Panc1 (cell line): ENCODE results near the gene ZNF554. TPM values are rescaled to one million over a fixed set of nuclear protein-coding genes. Genes with fewer than 3 reads are reported as not detected.

ENCODE experiments used
- ATAC-seq: fragments of 200-7000 bp; cut with Tn5 transposase; 2 replicates; pipeline ENCODE4 v1.9.1; 2020; ENCODE audit warnings: mild to moderate bottlenecking, moderate library complexity
- BruUV-seq: library from RNA; stranded (reverse); fragments of 400-500 nt; replicated peaks from 2 replicates; lab custom pipeline; 2021; lab: Mats Ljungman, UMichigan
- CTCF ChIA-PET: fragments of 300-600 bp; sonication (Branson Sonifier 250); formaldehyde crosslinking; loops from one replicate; lab custom pipeline; 2022; ENCODE audit warnings: antibody characterized with exemption; lab: Charles Lee
- POLR2A ChIA-PET: fragments of 300-600 bp; sonication (Branson Sonifier 250); formaldehyde crosslinking; loops from one replicate; lab custom pipeline; 2022; ENCODE audit warnings: antibody characterized with exemption; lab: Charles Lee
- DNase-seq: peaks from one replicate; pipeline ENCODE4 v3.0.0-alpha.2; 2010; ENCODE audit warnings: low read depth, low spot score
- H3K27ac ChIP-seq: 2 replicates; pipeline ENCODE4 v1.5.1; 2011; ENCODE audit warnings: mild to moderate bottlenecking, low read length, inconsistent platforms
- H3K27me3 ChIP-seq: fragments of 200-500 bp; sonication (Bioruptor generic); 2 replicates; pipeline ENCODE4 v1.6.0; 2014; ENCODE audit warnings: low read length, inconsistent platforms; ENCODE audit not compliant: control insufficient read depth, insufficient read depth
- H3K36me3 ChIP-seq: fragments of 200-500 bp; sonication (Bioruptor generic); 2 replicates; pipeline ENCODE4 v1.5.1; 2014; ENCODE audit warnings: inconsistent platforms, mild to moderate bottlenecking, low read length, moderate library complexity; ENCODE audit not compliant: control insufficient read depth, insufficient read depth
- H3K4me1 ChIP-seq: 2 replicates; pipeline ENCODE4 v1.5.1; 2011; ENCODE audit warnings: inconsistent platforms, mild to moderate bottlenecking, low read length, moderate library complexity; ENCODE audit not compliant: control insufficient read depth, insufficient read depth
- H3K4me3 ChIP-seq, 2 experiments: 2 replicates each; pipeline ENCODE4 v1.5.1; 2011 to 2012; ENCODE audit warnings: low read depth in 2 of 2, low read length in 2 of 2, mild to moderate bottlenecking in 2 of 2, inconsistent platforms in 1 of 2, moderate library complexity in 1 of 2
- H3K9me3 ChIP-seq: fragments of 200-500 bp; sonication (Bioruptor generic); 2 replicates; pipeline ENCODE4 v1.5.1; 2014; ENCODE audit warnings: low read depth, mild to moderate bottlenecking, inconsistent platforms, low read length, moderate library complexity; ENCODE audit not compliant: control insufficient read depth, insufficient read depth
- POLR2AphosphoS5 ChIP-seq: IDR thresholded peaks from 2 replicates; pipeline ENCODE4 v1.6.1; 2012; ENCODE audit warnings: mild to moderate bottlenecking, low read depth, low read length, moderate library complexity
- SIN3A ChIP-seq: IDR thresholded peaks from 2 replicates; pipeline ENCODE4 v1.6.1; 2012; ENCODE audit warnings: low read depth, mild to moderate bottlenecking, low read length, moderate library complexity, borderline replicate concordance; ENCODE audit not compliant: insufficient read depth
- TCF7L2 ChIP-seq: IDR thresholded peaks from 2 replicates; pipeline ENCODE4 v1.6.1; 2011; ENCODE audit warnings: mild to moderate bottlenecking, low read depth, low read length, inconsistent platforms
- in situ Hi-C: cut with HindIII; loops from 2 replicates; pipeline ENCODE4 v1.10.0; 2016; ENCODE audit warnings: low sequenced_read_pairs, low pct_unique_long_range_greater_than_20kb
- intact Hi-C: fragments of 100-400 bp; cut with micrococcal nuclease; formaldehyde crosslinking; loops from one replicate; pipeline ENCODE4 v1.10.0; 2022; ENCODE audit not compliant: unreplicated experiment
- total RNA-seq: library from RNA; stranded (reverse); gene quantifications from one replicate; pipeline ENCODE4 v1.2.1, GENCODE V29; 2021; ENCODE audit not compliant: unreplicated experiment
- TF ChIP-seq, protein P1 (sequence below), 2 experiments: IDR thresholded peaks; 2 replicates each; pipeline ENCODE4 v1.6.1; 2011 to 2012; ENCODE audit warnings: low read depth in 2 of 2, control low read depth in 1 of 2, low read length in 1 of 2, mild to moderate bottlenecking in 1 of 2, moderate library complexity in 1 of 2; ENCODE audit not compliant: insufficient read depth in 1 of 2
- TF ChIP-seq, protein P2 (sequence below): fragments of 450-650 bp; IDR thresholded peaks from 2 replicates; pipeline ENCODE4 v1.5.1; 2017; ENCODE audit warnings: mild to moderate bottlenecking

Gene ZNF554
- total RNA-seq, 1 experiment from 2014 or later: 1.5 TPM

DNA sequence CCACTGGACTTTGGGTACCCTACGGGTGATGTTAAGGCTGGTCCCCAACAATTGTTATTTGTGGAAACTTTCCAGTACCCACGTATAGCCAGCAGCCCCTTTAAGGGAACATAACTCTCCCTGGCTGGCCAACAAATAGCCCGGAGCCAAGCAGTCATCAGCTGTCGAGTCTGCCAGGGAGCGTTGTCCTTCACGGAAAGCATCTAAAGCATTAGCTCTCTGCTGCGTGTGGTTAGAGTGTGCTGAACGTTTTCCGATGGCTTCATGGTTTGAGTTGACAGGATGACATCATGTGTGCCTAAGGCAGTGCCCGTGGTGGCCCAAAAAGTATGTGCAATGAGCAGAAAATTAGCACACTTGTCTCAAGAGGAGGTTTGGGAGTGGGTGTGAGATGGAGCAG lies 44.1 kb downstream of the ZNF554 start:
- Histone ChIP-seq H3K27ac (no peak overlapping the region), H3K9me3 (no peaks in the 10 kb centered on the region), H3K36me3 (no peaks in the 10 kb centered on the region), H3K4me1 (no peaks in the 10 kb centered on the region), H3K4me3 (no peak overlapping the region), H3K27me3 (no peaks in the 10 kb centered on the region)
- intact Hi-C loops: no loop called here
- no peak for DNase-seq
- no peak for ATAC-seq
- in situ Hi-C loops: no loop called here
- ChIA-PET CTCF (no interaction called here), POLR2A (interaction anchor here (0.6 kb wide), 1 partner anchor 153 kb away, joined by 5 read pairs; no protein-coding TSS in a partner anchor)
- TF ChIP-seq, protein P1, sequence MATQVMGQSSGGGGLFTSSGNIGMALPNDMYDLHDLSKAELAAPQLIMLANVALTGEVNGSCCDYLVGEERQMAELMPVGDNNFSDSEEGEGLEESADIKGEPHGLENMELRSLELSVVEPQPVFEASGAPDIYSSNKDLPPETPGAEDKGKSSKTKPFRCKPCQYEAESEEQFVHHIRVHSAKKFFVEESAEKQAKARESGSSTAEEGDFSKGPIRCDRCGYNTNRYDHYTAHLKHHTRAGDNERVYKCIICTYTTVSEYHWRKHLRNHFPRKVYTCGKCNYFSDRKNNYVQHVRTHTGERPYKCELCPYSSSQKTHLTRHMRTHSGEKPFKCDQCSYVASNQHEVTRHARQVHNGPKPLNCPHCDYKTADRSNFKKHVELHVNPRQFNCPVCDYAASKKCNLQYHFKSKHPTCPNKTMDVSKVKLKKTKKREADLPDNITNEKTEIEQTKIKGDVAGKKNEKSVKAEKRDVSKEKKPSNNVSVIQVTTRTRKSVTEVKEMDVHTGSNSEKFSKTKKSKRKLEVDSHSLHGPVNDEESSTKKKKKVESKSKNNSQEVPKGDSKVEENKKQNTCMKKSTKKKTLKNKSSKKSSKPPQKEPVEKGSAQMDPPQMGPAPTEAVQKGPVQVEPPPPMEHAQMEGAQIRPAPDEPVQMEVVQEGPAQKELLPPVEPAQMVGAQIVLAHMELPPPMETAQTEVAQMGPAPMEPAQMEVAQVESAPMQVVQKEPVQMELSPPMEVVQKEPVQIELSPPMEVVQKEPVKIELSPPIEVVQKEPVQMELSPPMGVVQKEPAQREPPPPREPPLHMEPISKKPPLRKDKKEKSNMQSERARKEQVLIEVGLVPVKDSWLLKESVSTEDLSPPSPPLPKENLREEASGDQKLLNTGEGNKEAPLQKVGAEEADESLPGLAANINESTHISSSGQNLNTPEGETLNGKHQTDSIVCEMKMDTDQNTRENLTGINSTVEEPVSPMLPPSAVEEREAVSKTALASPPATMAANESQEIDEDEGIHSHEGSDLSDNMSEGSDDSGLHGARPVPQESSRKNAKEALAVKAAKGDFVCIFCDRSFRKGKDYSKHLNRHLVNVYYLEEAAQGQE (IDR thresholded peaks at IDR 0.05; ENCODE audit: insufficient read depth in 1 of 2, low read depth in 2 of 2, low read length in 1 of 2): no peak
- TF ChIP-seq, protein P2, sequence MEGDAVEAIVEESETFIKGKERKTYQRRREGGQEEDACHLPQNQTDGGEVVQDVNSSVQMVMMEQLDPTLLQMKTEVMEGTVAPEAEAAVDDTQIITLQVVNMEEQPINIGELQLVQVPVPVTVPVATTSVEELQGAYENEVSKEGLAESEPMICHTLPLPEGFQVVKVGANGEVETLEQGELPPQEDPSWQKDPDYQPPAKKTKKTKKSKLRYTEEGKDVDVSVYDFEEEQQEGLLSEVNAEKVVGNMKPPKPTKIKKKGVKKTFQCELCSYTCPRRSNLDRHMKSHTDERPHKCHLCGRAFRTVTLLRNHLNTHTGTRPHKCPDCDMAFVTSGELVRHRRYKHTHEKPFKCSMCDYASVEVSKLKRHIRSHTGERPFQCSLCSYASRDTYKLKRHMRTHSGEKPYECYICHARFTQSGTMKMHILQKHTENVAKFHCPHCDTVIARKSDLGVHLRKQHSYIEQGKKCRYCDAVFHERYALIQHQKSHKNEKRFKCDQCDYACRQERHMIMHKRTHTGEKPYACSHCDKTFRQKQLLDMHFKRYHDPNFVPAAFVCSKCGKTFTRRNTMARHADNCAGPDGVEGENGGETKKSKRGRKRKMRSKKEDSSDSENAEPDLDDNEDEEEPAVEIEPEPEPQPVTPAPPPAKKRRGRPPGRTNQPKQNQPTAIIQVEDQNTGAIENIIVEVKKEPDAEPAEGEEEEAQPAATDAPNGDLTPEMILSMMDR: no peak
- TF ChIP-seq POLR2AphosphoS5: no peak
- TF ChIP-seq SIN3A: no peak
- TF ChIP-seq TCF7L2: no peak
- no TSS peak for BruUV-seq

DNA sequence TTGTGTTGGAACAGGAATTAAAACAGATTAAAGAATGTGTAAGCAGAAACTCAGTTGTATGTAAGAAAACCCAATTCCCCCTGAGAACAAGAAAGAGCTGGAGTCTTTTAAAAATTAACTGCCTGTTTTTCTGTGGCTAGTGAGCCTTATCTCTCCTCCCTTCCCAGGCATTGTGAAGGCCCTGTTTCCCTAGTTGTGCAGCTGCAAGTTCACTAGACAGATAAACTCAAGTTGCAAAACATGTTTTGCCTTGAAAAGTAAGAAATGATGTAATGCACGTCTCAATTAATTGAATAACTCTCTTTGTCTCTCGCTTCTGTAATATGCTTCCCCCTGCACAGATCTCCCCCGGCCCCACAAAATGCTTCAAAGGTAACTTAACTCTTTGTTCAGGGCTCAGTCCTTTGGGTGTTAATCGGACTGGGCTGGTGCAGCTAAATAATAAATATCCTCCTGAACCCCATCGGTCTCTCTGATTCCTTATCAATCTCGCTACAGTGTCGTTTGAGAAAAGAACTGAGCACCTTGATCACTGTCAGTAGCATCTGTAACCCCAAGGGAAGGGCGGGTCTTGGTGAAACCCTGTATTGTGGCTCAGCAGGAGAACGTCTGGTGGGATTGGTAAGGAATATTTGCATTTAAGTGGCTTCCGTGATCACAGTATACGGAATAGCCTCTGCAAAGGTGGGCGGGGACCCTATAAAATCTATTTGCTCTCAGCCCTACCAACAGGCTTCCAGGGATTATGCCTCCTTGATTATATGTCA lies 45.8 kb downstream of the ZNF554 start:
- ATAC-seq (no peak), DNase-seq (no peak)
- Histone ChIP-seq H3K4me1 (no peaks in the 10 kb centered on the region), H3K36me3 (no peaks in the 10 kb centered on the region), H3K27me3 (no peaks in the 10 kb centered on the region), H3K9me3 (no peaks in the 10 kb centered on the region), H3K27ac (no peak overlapping the region), H3K4me3 (no peak overlapping the region)
- ChIA-PET CTCF (no interaction called here), POLR2A (no interaction called here)
- in situ Hi-C loops (no loop called here), intact Hi-C loops (no loop called here)
- TF ChIP-seq, protein P1 (IDR thresholded peaks at IDR 0.05; ENCODE audit: insufficient read depth in 1 of 2, low read depth in 2 of 2, low read length in 1 of 2): no peak
- TF ChIP-seq POLR2AphosphoS5 (no peak), TCF7L2 (no peak), SIN3A (no peak)
- TF ChIP-seq, protein P2: no peak
- BruUV-seq: no TSS peak
